T-helper 9 cell (primary cell): ENCODE data around the gene MAGEA9B.
"Not testable (repeated sequence)": the region's sequence is repeated elsewhere in the genome, so short reads cannot be mapped to it uniquely, and the experiment has no call there.

Source experiments
- DNase-seq: peaks from one replicate; pipeline ENCODE4 v3.0.0-alpha.2; 2020

The MAGEA9B gene

DNA sequence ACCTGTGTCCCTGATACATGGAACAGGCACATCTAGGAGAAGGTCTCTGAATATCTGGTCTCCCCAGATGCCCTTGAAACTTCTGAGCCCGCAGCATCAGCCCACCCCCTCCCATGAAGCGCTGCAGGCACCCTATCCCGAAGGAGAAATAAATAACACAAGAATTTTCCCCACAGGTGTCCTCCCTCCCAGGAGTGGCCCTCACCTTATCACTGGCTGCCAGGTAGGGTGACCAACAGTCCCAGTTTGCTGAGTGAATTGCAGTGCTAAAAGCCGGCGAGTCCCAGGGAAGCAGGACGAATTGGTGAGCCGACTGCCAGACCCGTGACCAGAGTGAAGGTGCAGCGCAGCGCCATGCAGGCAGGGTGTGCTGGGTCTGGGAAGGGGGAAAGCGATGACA lies 53.3 kb downstream of the MAGEA9B start:
- not testable (repeated sequence) for DNase-seq

DNA sequence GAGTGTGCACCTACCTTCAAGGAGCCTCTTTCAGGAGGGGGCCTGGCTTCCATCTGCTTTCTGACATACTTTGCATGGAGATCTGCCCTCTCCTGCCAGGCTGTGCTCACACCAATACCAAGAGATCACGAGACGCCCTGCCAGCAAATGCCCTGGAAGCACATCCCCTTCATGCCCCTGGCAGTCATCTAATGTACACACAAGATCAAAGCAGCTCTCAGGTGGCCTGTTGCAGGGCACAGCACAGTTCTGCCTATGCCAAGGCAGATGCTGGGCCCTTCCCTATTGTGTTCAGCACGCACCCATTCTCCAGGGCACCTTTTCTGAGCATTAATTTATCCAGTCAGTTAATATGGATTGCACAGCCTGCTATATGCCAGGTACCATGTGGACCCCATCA lies 54.4 kb downstream of the MAGEA9B start:
- not testable (repeated sequence) for DNase-seq
